SIG-M5 treated with dmso at 0.1 percent for 504 hours (cell line): Measurements from ENCODE around the gene TGFBR3.

Experiments used
- DNase-seq: peaks from one replicate; lab custom pipeline; 2025; ENCODE audit not compliant: unreplicated experiment; lab: John Stamatoyannopoulos, UW

The TGFBR3 gene

DNA sequence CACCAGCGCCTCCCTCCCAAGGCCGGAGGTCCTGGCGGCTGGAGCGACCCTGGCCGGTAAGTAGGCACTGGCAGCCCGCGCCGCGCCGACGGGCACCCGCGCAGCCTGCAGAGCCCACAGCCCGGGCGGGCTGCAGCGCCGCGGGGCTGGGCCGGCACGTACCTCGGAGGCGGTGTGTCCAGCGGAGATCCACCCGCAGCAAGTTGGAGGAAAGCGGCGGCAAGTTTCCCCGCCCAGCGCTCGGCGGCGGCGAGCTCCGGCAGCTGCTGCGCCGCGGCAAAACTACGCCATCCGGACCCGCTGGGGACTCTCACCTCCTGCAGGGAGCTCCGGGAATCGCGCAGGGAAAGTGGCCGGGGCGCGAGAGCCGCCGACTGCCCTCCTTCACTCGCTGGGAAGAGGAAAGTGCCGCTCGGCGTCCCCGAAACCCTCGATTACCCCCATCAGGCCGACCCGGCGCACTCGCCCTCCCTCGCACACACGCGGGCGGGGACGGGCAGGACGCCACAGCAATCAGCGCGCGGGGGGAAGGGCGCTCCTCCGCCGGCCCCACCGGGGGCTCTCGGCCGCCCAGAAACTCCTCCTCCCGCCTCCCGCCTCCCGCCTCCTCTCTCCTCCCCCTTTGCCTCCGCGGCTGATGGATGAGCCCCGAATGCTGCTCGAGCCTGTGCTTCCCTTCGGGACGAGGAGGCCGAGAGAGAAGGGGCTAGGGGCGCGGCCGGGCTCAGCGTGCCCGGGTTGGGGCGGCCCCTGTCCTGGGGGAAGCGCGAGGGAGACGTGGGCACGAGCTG lies at the start of gene TGFBR3:
Gene TGFBR3, minus strand, starts transcription at position 436 of the 791 bp plus-strand sequence. CDS start 24,620 bp downstream, outside the sequence.
- DNase-seq = peak; percentile 45

DNA sequence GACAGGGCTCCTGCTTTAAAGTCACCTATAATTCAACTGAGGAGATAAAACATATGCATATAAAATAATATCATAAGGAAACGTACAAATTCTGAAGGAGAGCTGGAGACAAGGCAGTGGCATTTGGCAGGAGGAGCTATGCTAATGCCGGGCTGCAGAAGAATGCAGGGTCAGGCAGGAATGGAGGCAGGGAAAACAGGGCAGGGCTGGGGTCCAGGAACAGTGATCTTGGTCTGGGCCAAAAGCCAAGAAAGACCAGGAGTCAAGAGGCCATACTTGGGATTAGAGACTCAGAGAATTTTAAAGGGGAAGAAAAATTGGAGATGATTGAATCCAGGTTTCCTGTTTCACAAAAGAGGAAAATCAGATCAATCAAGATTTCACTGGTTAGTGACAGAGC lies 43.3 kb upstream of the TGFBR3 start:
- no peak for DNase-seq

GRCh38 chr1:91928026-91928425 lies 42.1 kb upstream of the TGFBR3 start:
- DNase-seq = no peak

- no peak for DNase-seq
Observed at GRCh38 chr1:91925644-91926435, 39.9 kb upstream of the TGFBR3 start.

DNA sequence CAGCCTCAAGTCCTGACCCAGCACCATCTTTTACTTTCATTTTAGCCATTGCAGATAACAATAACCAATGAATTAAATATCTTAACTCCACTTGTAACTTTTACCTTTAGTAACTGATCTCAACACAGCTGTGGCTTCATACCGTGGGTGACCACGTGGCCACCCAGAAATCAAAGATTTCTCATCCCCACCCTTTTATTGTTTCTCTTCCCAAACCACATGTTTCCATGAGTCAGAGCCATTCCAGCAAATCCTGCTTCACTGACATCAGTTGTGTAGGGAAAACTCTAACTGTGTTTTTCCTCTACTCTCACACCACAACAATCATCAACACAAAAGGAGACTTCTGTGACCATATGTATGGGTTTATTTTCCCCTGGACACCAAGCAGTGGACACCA lies 38.2 kb upstream of the TGFBR3 start:
- no peak for DNase-seq

DNA sequence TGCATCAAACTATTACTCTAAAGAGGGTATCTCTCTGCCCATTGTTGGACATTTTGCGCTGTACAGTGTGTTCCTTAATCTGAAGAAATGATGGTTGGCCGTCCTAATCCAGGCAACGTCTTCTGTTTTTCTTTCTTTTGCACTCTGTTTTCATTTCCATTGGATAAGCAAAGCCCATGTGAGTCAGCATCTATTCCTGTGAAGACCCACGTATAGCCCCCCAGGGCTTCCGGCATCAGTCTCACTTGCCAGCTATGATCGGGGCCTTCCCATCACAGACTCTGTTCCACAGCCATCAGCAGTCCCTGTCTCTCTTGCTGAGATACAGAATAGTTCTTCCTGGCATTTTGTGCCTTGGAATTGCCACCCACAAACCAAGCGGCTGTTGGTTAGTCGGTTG lies 34.0 kb upstream of the TGFBR3 start:
- no peak for DNase-seq

- DNase-seq = no peak
Observed at GRCh38 chr1:91916811-91917460, 31.0 kb upstream of the TGFBR3 start.

DNA sequence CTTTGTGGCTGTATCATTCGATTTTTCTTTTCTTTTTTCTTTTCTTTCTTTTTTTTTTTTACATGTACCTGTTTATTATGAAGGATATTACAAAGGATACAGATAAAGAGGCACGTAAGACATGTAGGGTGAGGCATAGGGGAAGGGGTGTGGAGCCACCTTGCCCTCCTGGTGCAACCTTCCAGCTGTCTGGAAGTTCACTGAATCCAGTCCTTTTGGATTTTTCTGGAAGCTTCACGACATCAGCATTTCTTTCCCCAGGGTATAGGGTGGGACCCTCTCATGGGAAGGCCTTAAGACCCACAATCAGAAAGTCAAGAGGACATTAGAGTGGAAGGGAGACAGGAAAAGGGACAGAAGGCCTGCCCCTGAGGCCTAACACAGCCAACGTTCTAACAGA lies 30.1 kb upstream of the TGFBR3 start:
- DNase-seq = no peak

DNA sequence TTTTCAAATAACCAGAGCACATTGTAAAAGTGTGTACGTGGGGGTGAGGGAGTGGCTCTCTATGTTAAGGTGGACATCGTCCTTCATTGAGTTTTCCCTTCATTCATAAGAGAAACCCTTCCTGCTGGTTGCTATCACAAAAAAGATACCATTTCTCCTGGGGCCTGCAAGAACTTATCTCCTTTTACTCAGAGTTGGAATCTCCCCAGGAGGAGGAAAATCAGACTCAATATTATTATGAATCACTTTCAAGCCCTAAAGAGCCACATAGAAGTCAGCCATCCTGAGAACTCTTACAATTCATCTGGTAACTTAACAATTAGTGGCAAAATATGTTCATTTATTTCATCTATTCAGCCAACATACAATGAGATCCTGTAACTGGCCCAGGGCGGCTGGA lies 27.1 kb upstream of the TGFBR3 start:
- no peak for DNase-seq

GRCh38 chr1:91912266-91912665 lies 26.3 kb upstream of the TGFBR3 start:
- DNase-seq = no peak

DNA sequence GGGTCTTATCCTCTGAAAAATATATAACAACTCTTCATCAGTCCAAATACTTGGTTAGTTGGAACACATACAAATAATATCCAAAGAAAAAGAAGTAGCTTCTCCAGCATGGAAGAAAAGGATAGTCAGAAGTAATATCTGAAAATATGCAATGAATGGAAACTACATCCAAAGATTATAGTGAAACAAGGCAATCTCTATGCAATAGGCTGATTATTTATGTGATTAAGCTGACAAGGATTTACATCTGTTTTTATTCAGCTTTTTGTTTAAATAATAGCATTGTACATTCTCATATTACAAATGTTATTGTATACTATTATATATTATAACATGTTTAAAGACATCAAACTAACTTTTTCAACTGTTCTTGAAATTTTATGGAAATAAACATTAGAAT lies 15.3 kb upstream of the TGFBR3 start:
- no peak for DNase-seq

DNA sequence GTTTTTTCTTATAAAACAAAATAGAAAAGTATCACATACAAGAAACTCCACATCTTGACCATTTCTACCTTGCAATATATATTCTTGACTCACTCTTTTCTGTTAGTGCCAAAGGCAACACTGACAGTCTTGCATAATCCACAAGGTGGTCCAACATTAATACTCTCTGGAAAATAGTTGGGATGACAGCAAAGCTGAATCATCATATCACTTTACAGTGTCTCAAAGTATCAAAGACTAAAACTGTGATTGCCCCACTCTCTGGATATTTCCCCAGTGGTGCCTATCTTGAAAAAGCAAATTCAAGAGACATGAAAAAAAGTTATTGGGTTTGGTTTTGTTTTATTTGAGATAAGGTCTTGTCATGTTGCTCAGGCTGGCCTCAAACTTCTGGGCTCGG lies 14.6 kb upstream of the TGFBR3 start:
- DNase-seq = no peak

DNA sequence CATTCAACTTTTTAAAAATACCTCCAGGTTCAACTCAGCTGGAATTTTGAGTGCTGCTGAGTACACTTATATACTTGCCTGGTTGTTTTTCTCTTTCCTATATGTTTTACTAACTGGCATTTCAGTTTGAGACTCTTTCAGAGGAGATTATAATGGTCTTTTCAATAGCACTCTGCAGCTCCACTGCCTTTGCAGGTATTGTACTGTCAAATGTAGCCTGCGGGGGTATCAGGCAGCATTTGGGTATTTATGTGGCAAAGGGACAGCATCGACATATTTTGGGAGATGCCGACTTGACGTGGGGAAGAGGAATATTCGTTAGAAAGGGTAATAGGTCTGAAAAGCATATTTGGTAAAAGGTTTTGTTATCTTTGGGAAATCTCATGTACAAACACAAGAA lies 11.1 kb upstream of the TGFBR3 start:
- DNase-seq = no peak

DNA sequence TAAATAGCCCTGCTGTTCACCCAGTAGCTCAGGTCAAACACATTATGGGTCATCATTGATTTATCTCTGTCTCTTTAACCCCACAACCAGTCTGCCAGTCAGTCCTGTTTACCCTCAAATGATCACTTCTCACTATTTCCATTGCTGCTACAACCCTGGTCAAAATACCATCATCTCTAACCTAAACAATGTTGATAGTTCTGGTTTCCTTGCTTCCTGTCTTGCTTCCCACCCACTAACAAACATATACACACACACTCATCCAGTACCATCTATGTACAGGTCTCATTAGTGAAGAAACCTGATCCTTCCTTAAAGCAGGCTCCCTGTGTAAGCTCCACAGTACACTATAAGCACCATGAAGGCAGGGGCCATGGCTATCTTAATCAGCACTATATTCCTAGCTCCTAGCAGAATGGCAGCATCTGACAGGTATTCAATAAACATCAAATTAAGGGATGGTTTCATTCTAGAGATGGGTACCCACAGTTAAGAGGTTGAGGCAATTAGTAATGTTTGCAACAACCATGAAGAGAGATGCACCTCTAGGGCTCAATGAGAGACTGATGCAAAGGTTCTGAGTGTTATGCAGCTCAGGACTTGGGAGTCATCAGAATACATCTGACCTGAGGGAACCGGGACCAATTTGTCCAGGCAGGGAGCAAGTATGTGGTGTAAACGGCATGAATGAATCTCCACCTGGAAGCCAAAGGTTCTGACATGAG lies 10.0 kb upstream of the TGFBR3 start:
- no peak for DNase-seq

DNA sequence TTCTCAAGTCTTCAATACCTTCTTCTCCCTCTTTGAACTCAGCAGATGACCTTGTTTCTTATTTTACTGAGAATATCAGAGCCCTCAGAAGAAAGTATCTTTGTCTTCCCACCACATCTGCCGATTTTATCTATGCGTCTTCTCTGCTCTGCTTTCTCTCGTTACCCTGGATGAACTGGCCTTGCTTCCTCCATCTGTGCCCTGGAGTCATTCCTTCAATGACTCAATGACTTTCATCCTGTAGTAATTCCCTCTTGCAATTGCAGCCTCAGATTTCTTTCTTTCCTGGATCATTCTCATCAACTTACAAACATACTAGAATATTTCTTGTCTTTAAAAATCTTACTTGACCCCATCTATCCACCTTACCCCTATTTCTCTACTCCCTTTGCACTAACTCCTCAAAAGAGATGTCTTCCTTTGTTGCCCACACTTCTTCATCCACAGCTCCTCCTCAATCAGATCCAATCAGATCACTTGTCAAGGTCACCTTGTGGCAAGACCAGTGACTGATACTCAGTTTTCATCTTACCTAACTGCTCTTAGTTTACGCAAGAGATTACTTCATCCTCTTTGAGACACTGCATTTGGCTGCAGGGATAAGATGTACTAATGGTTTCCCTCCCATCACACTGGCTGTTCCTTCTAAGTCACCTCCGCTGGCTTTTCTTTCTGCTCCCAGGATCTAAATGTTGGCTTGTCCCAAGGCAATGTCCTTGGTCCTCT lies 8.2 kb upstream of the TGFBR3 start:
- peak; percentile 8 for DNase-seq

GRCh38 chr1:91891969-91892368 lies 6.0 kb upstream of the TGFBR3 start:
- DNase-seq = no peak

DNA sequence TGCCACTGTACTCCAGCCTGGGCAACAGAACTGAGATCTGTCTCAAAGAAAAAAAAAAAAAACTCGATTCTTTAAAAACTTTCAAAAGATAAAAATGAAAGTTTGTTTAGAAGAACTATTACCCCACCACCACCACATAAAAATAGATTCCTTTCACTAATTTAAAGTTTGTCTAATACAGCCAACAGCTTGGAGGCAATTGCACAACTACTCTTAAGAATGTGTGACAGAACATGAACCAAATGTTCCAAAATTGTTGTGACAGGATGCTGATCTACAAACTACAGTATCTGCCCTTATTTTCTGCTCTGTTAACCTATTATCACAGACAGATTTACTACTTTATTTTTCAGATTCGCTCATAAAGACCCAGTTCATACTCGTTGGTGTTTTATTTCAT lies 5.5 kb upstream of the TGFBR3 start:
- no peak for DNase-seq

GRCh38 chr1:91889717-91890459 lies 3.9 kb upstream of the TGFBR3 start:
- no peak for DNase-seq

DNA sequence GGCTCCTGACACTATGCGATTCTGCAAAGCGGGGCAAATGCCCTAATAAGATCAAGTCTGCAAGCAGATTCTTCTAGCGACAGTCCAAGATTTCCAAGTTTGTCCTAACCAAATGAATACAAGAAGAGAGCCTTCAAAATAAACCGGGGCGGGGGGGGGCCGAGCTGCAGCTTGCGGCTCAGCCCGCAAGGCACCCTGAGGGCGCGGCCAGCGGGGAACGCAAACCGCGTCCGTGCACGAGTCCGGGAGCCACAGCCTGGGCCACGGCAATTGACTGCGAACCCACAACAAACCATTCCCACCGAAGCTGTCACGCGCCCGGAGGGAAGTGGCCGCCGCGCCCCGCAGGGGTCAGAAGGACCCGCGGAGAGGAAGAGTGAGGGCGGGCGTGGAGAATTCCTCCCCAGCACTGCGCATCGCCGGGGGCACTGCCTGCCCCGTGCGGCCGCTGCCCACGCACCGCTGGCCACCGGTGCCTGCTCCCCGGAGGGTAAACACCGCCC lies 687 bp downstream of the TGFBR3 start:
- DNase-seq = no peak
